NCI-H1436 (cell line): Measurements from ENCODE around the gene POLR1A.
A peak's percentile ranks its signal among the peaks of the same experiment; 100 is the strongest.

ENCODE experiments used
- DNase-seq: peaks from one replicate; lab custom pipeline; 2025; lab: John Stamatoyannopoulos, UW

The POLR1A gene

DNA sequence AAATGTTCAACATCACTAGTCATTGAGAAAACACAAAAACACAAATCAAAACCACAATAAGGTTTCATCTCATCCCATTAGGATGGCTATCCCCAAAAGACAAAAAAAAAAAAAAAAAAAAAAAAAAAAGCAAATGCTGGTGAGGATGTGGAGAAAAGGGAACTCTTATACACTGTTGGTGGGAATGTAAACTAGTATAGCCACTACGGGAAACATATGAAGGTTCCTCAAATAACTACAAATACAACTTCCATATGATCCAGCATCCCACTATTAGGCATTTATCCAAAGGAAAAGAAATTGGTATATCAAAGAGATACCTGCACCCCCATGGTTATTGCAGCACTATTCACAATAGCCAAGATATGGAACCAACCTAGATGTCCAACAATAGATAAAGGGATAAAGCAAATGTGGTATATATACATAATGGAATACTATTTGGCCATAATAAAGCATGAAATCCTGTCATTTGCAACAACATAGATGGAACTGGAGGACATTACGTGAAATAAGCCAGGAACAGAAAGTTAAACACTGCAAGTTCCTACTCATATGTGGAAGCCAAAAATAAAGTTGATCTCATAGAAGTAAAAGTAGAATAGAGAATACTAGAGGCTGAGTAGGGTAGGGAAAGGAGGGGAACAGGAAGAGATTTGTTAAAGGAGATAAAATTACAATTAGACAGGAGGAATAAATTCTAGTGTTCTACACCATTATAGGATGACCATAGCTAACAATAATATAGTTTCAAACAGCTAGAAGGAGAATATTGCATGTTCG, 8.4 kb downstream of the POLR1A start:
- no peak for DNase-seq

DNA sequence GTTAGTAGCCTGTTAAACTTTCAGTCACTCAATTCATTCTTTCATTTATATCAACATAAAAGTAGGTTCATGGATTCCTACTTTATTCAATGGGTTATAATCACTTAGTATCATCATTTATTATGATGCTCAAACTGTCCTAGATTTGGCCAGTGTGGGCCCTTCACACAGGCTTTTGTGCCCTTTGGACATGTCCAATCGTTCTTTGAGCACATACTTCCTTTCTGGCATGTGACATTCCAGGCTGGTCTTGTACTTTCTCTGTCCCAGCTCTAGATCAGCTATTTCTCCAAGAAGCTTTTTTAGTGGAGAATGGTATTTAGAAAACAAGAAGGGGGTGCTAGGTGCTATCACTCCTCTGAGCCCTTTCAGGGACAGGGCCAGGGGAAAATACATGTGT, 11.5 kb downstream of the POLR1A start:
- DNase-seq: no peak

DNA sequence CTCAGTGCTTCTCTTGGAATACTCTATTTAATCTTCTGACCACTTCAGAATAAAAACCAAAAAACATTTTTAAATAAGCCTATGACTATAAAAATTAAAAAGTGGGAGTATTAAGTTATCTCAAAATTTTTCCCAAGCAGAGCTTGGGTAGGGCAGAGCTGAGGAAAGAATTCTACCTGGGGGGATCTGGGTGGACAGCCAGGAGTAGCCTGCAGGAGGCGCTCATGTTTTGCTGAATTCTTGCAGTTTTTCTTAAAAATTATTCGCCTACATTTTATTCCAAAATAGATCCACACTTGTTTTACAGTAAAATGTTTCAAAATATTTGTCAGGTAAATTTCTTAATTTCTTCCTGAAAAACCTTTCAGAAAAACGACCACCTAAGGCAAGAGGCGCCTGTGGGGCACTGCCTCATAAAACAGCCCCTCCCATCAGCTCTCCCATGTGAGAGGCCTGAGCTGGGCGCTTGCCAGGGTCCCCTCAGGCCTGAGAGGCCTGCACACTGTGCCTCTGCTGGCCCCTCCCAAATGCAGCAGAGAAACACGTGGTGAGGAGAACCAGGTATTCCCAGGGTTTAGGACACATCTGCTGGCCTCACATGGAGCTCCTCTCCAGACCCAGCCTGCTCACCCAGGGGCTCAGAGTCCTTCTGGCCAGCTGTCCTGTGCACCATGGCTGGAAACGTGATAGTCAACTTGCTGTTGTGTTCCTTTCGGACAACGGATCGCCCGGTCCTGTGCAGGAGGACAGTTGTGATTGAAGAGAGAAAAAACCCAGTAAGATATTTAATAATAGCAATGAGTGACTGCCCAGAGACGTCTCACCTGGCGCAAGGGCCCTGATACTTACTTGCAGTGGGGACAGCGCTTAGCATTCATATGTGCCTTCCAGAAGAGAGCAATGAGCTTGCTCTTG, 17.5 kb downstream of the POLR1A start:
- no peak for DNase-seq

DNA sequence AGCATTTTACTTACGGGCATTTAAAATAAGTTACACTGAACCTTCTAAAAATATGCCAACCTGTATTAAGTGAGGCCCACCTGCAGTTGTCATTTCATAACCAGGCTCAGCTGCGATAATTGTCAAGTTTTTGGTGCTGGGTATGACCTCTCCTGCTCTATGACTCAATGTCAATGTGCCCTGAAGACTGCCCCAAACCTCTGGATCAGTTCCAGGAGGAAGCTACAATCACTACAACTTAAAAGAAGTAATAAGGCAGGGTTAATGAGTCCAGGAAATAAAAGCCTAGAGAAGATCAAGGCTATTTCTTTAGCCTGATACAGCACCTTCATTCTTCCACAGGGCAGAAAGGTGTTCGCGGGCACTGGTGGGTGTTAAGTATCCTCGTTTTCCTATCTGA, 22.9 kb downstream of the POLR1A start:
- no peak for DNase-seq

DNA sequence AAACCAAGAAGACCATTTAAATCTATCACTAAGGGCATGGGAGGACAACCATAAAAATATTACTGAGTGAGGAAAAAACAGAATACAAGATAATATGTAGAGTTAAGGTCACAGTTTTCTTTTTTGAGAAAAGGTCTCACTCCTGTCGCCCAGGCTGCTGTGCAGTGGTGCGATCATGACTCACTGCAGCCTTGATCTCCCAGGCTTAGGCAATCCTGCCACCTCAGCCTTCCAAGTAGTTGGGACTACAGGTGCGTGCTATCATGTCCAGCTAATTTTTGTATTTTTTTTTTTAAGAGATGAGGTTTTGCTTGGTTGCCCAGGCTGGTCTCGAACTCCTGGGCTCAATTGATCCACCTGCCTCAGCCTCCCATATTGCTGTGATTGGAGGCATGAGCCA, 24.0 kb downstream of the POLR1A start:
- no peak for DNase-seq

DNA sequence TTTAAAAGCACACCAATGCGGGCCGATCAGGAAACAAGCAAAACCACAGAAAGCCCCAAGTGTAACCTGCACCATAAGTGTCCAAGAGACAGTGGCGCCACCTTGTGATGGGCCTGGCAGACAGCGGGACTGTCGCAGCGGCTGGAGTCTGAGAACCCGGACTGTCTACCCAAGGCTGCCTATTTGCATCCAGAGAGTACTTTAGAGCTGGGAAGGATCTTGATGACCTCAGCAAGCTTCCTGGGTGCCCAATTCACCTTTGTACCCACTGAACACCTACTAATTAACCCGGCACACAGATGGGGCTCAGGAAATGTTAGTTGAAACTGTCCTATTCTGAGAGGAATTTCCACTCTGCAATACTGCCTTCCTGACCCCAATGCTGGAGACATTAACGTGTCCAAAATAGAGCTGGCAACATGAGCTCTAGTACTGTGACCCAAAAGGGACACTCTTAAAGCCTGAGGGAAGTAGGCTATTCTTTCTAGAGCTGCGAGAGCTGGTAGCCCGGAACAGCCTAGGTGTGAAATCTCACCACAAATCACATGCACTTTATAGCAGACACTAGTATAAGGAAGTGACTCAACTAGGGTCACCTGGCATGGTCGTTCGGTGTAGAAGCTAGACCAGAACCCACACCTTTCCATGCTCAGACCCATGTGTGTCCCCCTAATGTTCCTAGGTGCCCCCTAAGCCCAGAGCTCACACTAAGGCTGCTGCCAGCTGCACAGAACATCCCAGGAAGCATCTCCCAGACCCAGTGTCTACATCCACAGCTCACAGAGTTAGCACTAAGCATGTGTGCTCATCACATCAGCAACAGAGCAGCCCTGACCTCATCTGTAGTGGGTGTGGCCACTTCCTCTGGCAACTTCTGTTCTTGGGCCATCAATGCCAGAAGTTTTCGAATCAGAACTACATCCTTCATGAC, 25.4 kb downstream of the POLR1A start:
- DNase-seq: peak; percentile 50

DNA sequence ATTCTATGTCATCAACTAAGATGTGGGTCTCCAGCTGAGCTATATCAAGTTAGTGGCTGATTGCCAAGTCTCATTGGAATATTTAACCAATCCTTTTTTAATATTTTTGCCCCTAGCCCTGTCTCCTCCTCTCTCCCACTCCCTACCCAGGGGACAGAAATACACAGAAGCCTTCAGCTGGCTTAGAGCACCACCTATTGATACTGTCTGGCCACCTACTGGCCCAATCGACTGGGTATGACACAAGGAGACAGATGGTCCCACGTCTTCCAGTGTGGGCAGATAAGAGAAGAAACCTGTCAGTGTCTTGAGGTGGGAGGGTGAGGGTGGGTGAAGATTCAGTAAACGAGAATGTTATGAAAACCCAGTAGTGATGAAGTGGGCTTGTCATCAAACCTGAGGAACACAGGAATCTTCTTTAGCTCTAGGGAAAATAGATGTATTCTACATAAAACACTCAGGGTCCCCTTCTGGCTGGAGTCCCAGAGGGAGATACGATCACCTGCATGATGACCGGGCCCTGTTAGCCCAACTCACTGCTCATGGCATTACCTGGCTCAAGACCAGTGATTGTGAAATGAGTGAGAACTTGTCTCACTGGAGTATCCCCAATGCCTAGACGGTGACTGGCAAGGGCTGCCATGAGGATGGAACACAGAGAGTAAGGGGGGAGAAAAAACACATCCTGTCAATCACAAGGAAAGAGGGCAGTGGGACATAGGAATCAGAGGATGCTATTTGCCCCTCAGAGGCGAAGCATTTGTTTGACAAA, 26.7 kb downstream of the POLR1A start:
- no peak for DNase-seq

DNA sequence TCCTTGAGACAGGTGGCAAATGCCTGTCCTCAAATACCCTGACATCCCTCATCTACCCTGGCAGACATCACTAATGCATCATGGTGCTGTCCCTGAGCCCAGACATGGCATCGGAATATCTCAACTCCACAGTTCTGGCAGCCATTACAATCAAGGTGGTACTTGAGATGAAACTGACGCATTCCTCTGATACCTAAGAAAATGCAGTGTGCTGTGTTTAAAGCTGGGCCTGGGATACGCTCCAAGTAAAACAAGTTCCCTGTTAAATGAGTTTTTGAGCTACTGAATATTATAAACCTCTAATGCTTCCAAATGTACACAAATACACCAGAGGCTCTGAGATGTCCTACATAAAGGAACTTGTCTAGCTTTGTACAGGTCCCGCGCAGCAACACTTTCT, 29.8 kb downstream of the POLR1A start:
- DNase-seq: no peak

DNA sequence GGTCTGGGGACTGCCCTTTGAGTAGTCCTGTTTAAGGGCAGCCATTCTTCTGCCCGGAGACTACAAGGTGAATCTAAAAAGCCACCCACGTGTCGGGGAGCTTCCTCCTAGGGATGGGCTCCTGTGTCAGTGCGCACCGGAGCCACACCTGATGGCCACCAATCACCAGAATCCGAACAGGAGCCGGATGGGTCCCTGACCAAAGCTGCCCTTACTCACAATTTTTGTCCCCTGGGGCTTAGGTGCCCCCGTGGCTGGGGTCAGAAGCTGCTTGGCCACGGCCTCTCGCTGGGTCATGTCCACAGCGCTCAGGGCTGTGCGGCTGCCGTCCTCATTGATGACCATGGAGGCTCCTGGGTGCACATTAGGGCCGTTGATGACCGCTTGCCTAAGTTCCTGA, 30.9 kb downstream of the POLR1A start:
- no peak for DNase-seq

DNA sequence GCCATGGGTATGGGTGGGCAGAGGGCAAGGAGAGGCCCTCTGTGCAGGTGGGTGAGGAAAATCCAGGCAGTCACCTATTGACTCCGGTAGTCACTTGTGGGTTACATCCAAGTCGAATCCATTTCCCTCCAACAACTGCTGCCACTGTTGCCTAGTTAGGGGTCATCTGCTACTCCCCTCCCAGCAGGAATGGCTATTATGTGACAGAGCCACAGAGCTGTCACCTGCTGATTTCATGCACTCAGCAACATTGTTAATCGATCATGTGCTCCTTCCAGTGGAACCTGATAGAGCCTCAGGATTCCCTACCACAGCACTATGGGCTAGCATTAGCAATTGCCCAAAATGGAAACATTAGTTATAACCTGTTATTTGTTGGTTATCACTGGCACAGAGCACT, 31.4 kb downstream of the POLR1A start:
- no peak for DNase-seq

DNA sequence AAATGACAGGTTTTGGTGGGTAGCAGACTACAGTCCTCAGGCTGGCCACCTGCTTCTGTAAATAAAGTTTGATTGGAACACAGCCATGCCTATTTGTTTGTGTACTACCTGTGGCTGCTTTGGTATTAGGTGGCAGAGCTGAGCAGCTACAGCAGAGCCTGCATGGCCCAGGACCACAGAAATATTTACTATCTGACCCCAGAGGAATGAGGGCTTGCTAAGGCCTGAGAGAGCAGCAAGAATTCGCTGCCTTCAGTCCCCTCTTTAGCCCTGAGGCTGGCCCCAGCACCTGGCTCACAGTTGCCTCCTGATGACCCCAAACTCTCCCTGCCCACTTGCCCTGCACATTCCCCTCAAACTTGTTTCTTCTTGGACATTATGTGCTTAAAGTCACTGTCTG, 32.5 kb downstream of the POLR1A start:
- no peak for DNase-seq

DNA sequence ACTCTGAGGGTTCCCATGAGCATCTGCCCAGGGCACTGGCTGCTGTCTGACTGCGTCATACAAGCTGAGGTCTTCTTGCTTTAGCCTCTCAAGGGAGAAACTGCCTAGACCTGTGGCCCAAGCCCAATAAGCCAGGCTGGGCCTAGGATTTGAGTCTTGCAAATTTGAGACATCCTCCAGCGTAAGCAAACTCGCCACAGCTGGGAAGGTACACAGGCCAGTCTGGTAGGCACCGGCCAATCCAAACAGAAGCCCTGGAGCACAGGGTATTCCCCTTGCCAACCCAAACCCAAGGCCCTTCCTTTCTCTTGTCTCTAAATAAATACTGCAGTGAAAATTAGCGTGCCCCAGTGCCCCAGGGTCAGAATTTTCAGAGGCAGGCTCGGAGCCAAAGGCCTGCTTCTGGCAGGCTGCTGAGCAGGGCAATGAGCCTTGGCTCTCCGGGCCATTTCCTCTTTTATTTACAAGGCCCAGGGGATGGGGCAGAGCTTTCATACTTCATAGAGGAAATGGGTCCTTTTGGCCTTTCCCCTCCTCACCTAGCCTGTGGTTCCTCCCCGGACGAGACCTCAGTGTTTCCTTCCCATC, 33.3 kb downstream of the POLR1A start:
- DNase-seq: no peak

DNA sequence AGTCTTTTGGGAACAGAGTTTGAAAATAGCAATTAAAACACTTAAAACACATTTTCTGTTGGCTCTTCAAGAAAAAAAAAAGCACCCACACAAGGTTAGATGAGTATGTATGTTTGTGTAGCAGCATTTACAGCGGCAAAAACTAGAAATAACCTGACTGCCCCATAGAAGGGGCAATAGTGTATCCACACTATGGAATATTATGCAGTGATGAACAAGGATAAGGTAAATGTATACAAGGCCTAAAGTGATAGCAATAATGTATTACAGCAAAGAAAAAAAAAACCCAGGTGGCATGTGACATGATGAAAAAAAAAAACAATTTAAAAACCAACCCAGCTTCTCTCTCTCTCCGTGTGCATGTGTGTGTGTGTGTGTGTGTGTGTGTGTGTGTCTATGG, 34.8 kb downstream of the POLR1A start:
- no peak for DNase-seq

DNA sequence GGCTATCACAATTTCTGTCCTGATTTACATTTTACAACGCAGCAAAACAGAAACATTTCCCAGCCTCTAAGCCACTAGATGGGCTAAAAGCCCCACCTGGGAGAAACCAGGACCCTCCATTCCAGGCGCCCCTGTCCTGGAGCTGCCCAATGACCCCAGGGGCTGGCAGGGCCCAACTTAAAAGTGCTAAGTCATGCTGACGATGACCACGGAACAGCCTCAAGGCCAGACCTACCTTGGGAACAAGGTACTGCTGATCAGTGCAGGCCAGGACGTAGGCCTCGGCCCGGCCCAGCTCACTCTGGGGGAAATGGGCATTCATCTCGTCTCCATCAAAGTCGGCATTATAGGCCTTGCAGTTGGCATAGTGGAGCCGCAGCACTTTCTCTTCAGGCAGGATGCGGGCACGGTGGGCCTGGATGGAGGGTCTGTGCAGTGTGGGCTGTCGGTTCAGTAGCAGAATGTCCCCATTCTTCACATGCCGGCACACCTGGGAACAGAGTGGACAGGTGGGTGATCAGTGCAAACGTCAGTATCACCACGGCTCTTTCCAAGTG, 35.8 kb downstream of the POLR1A start:
- no peak for DNase-seq

DNA sequence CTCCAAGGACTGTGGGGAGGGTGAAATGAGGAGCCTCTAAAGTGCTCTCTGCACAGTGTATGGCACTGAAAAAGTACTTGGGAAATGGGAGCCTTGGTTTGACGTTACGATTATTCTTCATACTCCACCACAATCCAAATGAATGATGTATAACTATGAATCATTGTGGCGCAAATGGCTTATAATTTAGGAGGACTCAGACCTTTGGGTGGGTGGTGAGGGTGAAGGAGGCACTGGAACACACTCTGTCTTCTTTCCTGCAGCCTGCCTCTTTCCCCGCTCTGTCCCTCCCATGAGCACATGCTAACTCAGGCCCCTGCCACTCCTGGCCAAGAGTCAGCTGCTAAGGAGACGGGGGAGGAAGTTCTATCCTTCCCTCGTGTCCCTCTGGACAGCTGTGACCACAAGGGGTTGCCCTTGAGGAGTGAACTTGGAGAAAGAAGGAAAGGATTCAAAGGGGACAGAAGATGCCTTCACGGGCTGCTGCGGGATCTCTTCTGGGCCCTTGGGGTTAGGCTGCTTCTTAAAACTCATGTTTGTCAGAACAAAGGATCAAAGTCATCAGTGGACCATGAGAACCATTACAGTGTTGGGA, 36.5 kb downstream of the POLR1A start:
- no peak for DNase-seq

DNA sequence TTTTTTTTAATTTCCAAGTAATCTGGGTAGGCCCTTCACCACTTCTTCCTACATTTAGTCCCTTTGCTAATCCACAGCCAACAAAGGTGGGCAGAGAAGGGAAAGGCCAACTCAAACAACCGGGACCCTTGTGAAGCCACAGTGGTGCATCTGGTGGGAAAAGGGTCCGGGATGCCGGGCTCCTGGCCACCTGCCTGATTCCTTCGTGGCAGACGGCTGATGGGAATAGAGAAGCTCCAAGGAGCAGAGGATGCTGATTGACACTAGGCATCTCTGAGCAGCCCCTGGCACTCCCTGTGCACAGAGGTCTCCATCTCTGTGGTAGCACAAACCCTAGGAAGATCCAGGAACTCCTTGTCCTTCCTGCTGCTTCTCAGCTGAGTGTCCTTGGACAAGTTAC, 37.0 kb downstream of the POLR1A start:
- no peak for DNase-seq

DNA sequence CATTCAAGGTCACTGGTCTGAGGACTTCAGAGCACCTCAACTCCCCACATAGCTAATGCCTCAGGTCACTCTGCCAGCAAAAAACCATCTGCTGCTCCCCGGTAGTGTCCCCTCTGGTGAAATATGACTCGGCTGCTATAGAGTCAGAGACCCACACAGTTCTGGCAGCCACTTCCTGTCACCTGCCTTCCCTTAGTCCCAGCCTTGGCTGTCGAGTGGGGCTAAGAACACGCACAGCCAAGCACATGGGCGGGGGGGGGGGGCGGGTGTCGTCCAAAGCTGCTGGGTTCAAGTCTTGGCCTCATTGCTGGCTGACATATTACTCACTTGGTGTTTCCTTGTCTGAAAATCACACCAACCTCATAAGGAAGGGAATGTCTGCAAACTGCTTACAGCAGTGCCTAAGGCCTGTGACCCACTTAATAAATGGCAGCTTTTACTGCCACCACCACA, 37.5 kb downstream of the POLR1A start:
- no peak for DNase-seq

DNA sequence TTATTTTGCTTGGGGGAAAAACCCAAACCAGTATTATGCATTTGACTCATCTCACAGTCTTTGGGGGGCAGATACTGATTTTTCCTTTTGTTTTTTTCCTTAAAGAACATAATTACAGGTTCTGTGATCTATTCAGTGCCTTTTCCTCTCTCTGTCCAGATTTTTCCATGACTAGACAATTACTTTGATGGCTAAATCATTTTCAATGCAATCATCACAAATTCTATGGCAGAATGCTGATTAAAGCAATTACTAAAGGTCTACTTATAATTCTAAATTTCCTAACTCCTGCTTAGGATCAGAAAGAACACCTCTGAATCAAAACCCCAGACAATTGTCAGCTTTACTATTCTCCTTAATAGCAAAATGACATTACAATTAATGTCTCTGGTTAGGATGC, 38.8 kb downstream of the POLR1A start:
- no peak for DNase-seq

DNA sequence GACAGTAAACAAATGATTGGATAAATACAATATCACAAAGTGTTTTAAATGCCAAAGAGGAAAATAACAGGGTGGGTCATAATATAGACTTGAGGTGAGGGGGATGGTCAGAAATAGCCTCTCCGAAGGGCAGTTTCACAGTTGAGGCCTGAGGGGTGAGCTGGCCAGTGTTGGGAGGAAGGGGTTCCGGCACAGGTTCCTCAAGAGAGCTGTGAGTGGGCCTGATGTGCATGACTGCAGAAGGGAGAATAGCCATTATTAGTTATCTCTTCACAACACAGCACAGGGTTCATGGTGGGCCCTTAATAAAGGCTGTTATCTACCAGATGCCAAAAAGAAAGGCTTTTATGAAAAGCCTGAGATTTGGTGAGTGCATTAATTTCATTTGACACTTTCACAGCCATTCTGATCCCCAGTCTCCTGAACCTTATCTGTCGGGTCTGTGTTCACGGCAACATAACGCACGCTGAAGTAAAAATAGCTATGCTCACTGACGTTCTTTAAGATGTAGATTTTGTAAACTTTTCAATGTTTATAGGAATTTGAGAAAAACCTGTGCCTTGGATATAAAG, 39.6 kb downstream of the POLR1A start:
- no peak for DNase-seq

DNA sequence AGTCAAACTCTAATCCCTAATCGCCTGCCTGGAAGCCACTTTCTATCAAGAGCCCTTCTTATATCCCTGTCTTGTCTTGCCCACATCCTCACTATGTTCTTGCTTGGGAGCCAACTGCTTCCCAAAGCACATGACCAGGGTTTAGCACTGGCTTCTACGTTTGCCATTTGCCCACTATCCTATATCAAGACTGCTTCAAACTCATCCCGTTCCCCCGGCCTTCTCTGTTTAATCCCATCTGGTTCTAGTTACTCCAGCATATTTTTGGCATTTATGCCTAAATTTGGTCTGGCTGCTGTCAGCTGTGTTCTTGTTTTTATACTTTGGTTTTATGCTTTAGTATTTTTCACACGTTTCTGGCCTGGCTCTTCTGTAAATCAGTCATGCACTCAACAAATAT, 40.2 kb downstream of the POLR1A start:
- DNase-seq: no peak
